ENCODE measurements around the gene PRPSAP1.

DNA sequence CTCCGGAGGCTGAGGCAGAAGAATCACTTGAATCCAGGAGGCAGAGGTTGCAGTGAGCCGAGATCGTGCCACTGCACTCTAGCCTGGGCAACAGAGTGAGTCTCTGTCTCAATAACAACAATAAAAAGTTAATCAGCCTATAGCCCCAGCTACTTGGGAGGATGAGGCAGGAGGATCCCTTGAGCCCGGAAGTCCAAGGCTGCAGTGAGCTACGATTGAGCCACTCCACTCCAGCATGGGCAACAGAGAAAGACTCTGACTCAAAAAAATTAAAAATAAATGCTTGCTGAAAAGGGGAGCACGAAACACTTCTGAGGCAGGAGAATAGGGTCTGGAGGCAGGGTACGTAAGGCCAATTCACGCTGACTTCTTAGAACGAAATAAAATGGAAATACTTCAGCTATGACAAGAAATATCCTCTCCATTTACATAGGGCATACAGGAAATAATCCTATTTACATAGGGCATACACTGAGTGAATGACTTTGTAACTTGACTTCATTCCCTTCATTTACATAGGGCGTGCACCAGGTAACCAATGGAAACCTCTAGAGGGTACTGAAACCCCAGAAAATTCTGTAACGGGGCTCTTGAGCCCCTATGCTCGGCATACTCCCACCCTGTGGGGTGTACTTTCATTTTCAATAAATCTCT lies 3.2 kb upstream of the PRPSAP1 start:
- TF ChIP-seq, protein P1, sequence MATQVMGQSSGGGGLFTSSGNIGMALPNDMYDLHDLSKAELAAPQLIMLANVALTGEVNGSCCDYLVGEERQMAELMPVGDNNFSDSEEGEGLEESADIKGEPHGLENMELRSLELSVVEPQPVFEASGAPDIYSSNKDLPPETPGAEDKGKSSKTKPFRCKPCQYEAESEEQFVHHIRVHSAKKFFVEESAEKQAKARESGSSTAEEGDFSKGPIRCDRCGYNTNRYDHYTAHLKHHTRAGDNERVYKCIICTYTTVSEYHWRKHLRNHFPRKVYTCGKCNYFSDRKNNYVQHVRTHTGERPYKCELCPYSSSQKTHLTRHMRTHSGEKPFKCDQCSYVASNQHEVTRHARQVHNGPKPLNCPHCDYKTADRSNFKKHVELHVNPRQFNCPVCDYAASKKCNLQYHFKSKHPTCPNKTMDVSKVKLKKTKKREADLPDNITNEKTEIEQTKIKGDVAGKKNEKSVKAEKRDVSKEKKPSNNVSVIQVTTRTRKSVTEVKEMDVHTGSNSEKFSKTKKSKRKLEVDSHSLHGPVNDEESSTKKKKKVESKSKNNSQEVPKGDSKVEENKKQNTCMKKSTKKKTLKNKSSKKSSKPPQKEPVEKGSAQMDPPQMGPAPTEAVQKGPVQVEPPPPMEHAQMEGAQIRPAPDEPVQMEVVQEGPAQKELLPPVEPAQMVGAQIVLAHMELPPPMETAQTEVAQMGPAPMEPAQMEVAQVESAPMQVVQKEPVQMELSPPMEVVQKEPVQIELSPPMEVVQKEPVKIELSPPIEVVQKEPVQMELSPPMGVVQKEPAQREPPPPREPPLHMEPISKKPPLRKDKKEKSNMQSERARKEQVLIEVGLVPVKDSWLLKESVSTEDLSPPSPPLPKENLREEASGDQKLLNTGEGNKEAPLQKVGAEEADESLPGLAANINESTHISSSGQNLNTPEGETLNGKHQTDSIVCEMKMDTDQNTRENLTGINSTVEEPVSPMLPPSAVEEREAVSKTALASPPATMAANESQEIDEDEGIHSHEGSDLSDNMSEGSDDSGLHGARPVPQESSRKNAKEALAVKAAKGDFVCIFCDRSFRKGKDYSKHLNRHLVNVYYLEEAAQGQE (IDR thresholded peaks at IDR 0.05; ENCODE audit: insufficient read depth in 1 of 2, low read depth in 2 of 2, low read length in 2 of 2): no peak
- no peak for TF ChIP-seq TAF1 (IDR thresholded peaks at IDR 0.05; ENCODE audit: borderline replicate concordance, insufficient read depth, low read length)
